Brain microvascular endothelial cell (primary cell): ENCODE results near the gene FHIP2A.
A peak's percentile ranks its signal among the peaks of the same experiment; 100 is the strongest.

ENCODE experiments used
- DNase-seq: peaks from one replicate; pipeline ENCODE4 v3.0.0-alpha.2; 2020
- H3K27ac ChIP-seq: fragments of 250-450 bp; sonication (Bioruptor Pico); 2 replicates; pipeline ENCODE4 v1.5.1; 2020; ENCODE audit warnings: mild to moderate bottlenecking, moderate library complexity
- H3K27me3 ChIP-seq: fragments of 250-450 bp; sonication (Bioruptor Pico); replicated peaks from 2 replicates; pipeline ENCODE4 v1.5.1; 2020; ENCODE audit warnings: mild to moderate bottlenecking
- H3K36me3 ChIP-seq: fragments of 250-450 bp; sonication (Bioruptor Pico); replicated peaks from 2 replicates; pipeline ENCODE4 v1.5.1; 2020; ENCODE audit warnings: mild to moderate bottlenecking
- H3K4me3 ChIP-seq: 2 replicates; pipeline ENCODE4 v1.5.1; 2011; ENCODE audit warnings: low read depth, mild to moderate bottlenecking, control low read depth, low read length, moderate library complexity
- in situ Hi-C: cut with HindIII; loops from 2 replicates; pipeline ENCODE4 v1.10.0; 2017; ENCODE audit warnings: low sequenced_read_pairs, low pct_ligation_motif_present
- TF ChIP-seq, protein P1 (sequence below): IDR thresholded peaks from 2 replicates; pipeline ENCODE4 v1.5.1; 2011; ENCODE audit warnings: low read depth, mild to moderate bottlenecking, moderate library complexity, low read length, control low read depth, inconsistent platforms; ENCODE audit errors: missing control alignments

The FHIP2A gene

DNA sequence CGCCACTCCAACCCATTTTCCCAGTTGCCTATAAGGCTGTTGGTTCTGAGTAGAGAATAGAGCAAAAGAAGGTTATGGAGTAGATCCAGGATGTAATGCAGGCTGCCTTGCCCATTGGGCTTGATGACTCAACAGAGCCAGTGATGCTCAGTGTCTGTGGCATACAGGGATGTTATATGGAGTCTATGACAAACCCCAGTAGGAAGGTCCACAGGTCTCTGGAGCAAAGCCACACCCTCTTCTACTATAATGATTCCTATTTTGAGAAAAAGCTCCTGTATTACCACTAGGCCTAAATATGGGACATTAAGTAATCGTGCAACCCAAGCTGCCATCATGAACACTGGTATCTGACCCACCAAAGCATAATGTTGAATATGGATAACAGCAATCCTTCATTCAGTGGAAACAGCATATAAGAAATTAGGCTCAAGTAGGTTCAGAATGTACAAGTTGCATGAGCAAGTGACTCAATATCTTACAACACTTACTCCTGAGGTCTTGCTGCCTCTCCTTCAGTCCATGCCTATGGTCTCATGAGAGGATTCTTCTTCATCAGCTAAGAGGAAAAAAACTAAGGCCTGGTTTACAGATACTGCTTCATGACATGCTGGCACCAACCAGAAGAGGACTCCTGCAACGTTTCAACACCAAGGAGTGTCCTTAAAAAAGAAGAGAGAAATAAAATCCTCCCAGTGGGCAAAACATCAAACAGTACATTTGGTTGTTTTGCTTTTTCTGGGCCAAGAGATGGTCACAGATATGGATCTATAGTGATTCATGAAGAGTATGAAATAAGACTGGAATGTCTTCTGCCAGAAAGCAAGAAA, 14.8 kb upstream of the FHIP2A start:
- no peak for DNase-seq
- H3K4me3 ChIP-seq = no peak overlapping the region
- H3K27me3 ChIP-seq = no peaks in the 10 kb centered on the region
- in situ Hi-C loops = no loop called here
- no peak overlapping the region for H3K27ac ChIP-seq
- TF ChIP-seq, protein P1, sequence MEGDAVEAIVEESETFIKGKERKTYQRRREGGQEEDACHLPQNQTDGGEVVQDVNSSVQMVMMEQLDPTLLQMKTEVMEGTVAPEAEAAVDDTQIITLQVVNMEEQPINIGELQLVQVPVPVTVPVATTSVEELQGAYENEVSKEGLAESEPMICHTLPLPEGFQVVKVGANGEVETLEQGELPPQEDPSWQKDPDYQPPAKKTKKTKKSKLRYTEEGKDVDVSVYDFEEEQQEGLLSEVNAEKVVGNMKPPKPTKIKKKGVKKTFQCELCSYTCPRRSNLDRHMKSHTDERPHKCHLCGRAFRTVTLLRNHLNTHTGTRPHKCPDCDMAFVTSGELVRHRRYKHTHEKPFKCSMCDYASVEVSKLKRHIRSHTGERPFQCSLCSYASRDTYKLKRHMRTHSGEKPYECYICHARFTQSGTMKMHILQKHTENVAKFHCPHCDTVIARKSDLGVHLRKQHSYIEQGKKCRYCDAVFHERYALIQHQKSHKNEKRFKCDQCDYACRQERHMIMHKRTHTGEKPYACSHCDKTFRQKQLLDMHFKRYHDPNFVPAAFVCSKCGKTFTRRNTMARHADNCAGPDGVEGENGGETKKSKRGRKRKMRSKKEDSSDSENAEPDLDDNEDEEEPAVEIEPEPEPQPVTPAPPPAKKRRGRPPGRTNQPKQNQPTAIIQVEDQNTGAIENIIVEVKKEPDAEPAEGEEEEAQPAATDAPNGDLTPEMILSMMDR = no peak
- no peaks in the 10 kb centered on the region for H3K36me3 ChIP-seq

DNA sequence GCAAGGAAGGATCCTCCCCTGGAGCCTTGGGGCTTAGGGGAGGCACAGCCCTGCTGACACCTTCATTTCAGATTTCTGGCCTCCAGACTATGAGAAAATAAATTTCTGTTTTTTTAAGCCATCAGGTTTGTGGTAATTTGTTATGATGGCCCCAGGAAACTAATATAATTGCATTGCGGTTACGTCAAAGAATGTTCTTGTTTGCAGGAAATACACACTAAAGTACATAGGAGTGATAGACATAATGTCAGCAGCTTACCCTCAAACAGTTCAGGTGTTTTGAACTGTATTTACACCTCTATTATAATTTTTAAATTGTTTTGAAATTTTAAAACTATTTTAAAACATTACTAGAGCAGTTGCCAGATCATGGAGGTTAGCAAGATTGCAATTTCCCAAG, 12.6 kb upstream of the FHIP2A start:
- no peak for DNase-seq
- Histone ChIP-seq H3K36me3 (no peaks in the 10 kb centered on the region), H3K27me3 (no peaks in the 10 kb centered on the region), H3K4me3 (no peak overlapping the region), H3K27ac (no peak overlapping the region)
- in situ Hi-C loops = no loop called here
- TF ChIP-seq, protein P1 = no peak

DNA sequence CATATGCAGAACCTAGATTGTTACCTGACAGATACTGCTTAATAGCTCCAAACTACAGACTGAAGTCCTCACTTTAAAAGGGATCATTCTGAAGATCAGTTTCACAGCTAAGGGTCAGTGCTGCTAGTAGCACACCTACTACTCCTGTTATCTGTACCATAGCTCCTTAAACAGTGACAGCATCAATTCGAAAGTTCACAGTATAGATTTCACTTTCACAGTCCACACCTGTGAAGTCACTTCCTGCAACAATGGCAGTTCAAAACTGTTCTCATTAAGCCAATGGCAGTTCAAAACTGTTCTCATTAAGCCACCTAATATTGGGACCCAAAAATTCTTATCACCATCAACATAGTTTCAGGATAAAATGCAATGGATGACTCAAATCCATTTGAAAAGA, 10.7 kb upstream of the FHIP2A start:
- in situ Hi-C loops = no loop called here
- Histone ChIP-seq H3K36me3 (no peaks in the 10 kb centered on the region), H3K27me3 (no peaks in the 10 kb centered on the region), H3K4me3 (no peak overlapping the region), H3K27ac (no peak overlapping the region)
- no peak for DNase-seq
- TF ChIP-seq, protein P1 = no peak

DNA sequence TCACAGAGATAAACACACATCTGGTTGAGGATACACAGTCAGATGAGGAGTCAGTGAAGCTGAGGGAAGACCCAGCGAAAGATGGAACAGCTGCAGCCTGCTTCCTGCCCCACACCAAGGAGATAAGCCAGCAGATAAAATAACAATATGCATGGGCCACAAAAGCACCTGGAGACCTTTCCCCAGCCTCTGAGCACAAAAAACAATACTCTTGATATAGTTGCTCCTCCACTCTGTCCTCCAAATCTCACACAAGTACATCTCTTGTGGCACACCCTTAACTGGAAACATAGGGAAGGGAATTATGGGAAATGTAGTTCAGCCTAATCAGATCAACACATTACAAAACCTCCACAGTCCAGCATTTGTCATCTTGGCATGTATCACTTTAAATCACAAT, 9.7 kb upstream of the FHIP2A start:
- TF ChIP-seq, protein P1 = no peak
- no peak for DNase-seq
- Histone ChIP-seq H3K4me3 (no peak overlapping the region), H3K27ac (no peak overlapping the region), H3K36me3 (no peaks in the 10 kb centered on the region), H3K27me3 (no peaks in the 10 kb centered on the region)
- in situ Hi-C loops = no loop called here

DNA sequence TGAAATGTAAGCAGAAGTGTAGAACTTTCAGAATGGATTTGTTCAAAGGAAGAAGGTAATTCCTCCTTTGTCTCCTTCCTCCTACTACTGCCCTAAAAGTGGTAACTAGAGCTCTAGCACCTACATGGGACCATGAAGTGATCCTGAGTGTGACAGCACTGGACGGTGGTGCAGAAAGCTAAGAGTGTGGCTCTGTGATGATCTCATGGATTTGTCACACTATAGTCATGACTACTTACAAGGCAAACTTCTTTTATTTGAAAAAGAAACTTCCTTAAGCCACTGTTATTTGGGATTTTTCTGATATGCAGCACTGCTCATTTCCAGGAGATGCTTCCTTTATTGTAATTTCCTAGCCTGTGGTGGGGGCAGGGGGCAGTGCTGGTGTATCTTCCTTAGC, 5.8 kb upstream of the FHIP2A start:
- TF ChIP-seq, protein P1 = no peak
- in situ Hi-C loops = no loop called here
- no peaks in the 10 kb centered on the region for H3K36me3 ChIP-seq

DNA sequence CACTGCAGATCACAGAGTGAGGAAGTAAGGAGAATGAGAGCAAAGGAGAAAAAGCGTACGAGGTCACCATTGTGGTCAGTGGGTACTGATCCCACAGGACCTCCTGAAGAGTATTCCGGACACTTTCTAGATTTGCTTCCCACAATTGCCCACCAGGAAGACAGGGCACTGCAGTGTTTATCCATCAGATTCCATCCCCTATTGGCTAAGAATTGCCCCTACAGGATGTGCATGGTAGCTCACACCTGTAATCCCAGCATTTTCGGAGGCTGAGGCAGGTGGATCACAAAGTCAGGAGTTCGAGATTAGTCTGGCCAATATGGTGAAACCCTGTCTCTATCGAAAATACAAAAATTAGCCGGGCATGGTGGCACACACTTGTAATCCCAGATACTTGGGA, 5.3 kb upstream of the FHIP2A start:
- Histone ChIP-seq H3K27ac (no peak overlapping the region), H3K36me3 (no peaks in the 10 kb centered on the region), H3K4me3 (no peak overlapping the region), H3K27me3 (no peaks in the 10 kb centered on the region)
- TF ChIP-seq, protein P1 = peak; percentile 11
- in situ Hi-C loops = no loop called here
- no peak for DNase-seq

More for the DNA sequence above, 5.8 kb upstream of the FHIP2A start:
- Histone ChIP-seq H3K27ac (no peak overlapping the region), H3K27me3 (no peaks in the 10 kb centered on the region), H3K4me3 (no peak overlapping the region)
- DNase-seq = no peak
